Mammary epithelial cell (primary cell): ENCODE measurements around the gene P4HB.

ENCODE experiments used
- EZH2 ChIP-seq: IDR thresholded peaks from 2 replicates; pipeline ENCODE4 v1.6.1; 2012; ENCODE audit warnings: low read length, inconsistent platforms, borderline replicate concordance
- TF ChIP-seq, protein P1 (sequence below), 2 donors: IDR thresholded peaks in 1 of 2; conservative IDR thresholded peaks in 1 of 2; 2 replicates each; pipeline ENCODE4 v1.5.1; 2011 to 2012; ENCODE audit warnings: inconsistent platforms in 2 of 2, low read length in 2 of 2, mild to moderate bottlenecking in 2 of 2, control low read depth in 1 of 2, low read depth in 1 of 2; ENCODE audit not compliant: insufficient read depth in 1 of 2; ENCODE audit errors: extremely low read depth in 1 of 2

DNA sequence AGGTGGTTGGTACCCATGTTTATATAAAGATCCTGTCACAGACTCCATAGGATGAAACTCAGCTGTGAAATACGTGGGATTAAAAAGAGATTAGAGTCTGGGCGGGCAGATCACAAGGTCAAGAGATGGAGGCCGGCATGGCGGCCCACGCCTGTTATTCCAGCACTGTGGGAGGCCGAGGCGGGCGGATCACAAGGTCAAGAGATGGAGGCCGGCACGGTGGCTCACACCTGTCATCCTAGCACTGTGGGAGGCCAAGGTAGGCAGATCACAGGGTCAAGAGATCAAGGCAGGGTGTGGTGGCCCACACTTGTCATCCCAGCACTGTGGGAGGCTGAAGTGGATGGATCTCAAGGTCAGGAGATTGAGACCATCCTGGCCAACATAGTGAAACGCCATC is 35.1 kb upstream of the P4HB start:
- TF ChIP-seq, protein P1, sequence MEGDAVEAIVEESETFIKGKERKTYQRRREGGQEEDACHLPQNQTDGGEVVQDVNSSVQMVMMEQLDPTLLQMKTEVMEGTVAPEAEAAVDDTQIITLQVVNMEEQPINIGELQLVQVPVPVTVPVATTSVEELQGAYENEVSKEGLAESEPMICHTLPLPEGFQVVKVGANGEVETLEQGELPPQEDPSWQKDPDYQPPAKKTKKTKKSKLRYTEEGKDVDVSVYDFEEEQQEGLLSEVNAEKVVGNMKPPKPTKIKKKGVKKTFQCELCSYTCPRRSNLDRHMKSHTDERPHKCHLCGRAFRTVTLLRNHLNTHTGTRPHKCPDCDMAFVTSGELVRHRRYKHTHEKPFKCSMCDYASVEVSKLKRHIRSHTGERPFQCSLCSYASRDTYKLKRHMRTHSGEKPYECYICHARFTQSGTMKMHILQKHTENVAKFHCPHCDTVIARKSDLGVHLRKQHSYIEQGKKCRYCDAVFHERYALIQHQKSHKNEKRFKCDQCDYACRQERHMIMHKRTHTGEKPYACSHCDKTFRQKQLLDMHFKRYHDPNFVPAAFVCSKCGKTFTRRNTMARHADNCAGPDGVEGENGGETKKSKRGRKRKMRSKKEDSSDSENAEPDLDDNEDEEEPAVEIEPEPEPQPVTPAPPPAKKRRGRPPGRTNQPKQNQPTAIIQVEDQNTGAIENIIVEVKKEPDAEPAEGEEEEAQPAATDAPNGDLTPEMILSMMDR (conservative IDR thresholded peaks at IDR 0.05 in 1 of 2, IDR thresholded peaks at IDR 0.05 in 1 of 2; ENCODE audit: extremely low read depth in 1 of 2, insufficient read depth in 1 of 2, low read depth in 1 of 2, low read length in 2 of 2): no peak
- no peak for TF ChIP-seq EZH2
